Epithelial cell of proximal tubule (primary cell): ENCODE data around the gene AKAP6. TPM values are rescaled to one million over a fixed set of nuclear protein-coding genes. Genes with fewer than 3 reads are reported as not detected.

Experiments
- DNase-seq: peaks from one replicate; pipeline ENCODE4 v3.0.0-alpha.2; 2011; ENCODE audit warnings: low read depth
- H3K4me3 ChIP-seq: 2 replicates; pipeline ENCODE4 v1.5.1; 2011; ENCODE audit warnings: low read depth, mild to moderate bottlenecking, low read length
- total RNA-seq: library from RNA; depleted of rRNA; stranded (reverse); fragments of >200 nt; gene quantifications from 2 replicates; pipeline ENCODE4 v1.2.3, GENCODE V29; 2015
- TF ChIP-seq, protein P1 (sequence below): conservative IDR thresholded peaks from 2 replicates; pipeline ENCODE4 v1.5.1; 2012; ENCODE audit warnings: low read depth, mild to moderate bottlenecking, low read length

AKAP6 gene
- total RNA-seq, 1 donor from 2014 or later: 4.6 TPM

DNA sequence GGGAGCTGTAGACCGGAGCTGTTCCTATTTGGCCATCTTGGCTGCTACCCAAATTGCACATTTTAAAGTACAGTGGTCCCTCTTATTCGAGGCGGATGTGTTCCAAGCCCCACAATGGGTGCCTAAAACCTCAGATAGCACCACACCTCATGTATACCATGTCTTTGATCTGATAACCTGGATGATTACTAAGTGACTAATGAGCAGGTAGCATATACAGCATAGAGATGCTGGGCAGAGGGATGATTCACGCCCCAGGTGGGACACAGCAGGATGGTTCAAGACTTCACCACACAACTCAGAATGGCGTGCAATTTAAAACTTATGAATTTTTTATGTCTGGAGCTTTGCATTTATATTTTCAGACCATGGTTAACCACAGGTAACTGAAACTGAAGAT lies 255.0 kb downstream of the AKAP6 start:
- DNase-seq: no peak
- TF ChIP-seq, protein P1, sequence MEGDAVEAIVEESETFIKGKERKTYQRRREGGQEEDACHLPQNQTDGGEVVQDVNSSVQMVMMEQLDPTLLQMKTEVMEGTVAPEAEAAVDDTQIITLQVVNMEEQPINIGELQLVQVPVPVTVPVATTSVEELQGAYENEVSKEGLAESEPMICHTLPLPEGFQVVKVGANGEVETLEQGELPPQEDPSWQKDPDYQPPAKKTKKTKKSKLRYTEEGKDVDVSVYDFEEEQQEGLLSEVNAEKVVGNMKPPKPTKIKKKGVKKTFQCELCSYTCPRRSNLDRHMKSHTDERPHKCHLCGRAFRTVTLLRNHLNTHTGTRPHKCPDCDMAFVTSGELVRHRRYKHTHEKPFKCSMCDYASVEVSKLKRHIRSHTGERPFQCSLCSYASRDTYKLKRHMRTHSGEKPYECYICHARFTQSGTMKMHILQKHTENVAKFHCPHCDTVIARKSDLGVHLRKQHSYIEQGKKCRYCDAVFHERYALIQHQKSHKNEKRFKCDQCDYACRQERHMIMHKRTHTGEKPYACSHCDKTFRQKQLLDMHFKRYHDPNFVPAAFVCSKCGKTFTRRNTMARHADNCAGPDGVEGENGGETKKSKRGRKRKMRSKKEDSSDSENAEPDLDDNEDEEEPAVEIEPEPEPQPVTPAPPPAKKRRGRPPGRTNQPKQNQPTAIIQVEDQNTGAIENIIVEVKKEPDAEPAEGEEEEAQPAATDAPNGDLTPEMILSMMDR: no peak
- H3K4me3 ChIP-seq: no peak overlapping the region

GRCh38 chr14:32587461-32587860 lies 258.4 kb downstream of the AKAP6 start:
- DNase-seq: no peak
- TF ChIP-seq, protein P1: no peak
- no peak overlapping the region for H3K4me3 ChIP-seq

- no peak for DNase-seq
- no peak overlapping the region for H3K4me3 ChIP-seq
- TF ChIP-seq, protein P1: peak; percentile 86
These were observed 259.6 kb downstream of the AKAP6 start for GRCh38 chr14:32588448-32589320.

- TF ChIP-seq, protein P1: no peak
- H3K4me3 ChIP-seq: no peak overlapping the region
- no peak for DNase-seq
These were observed 261.1 kb downstream of the AKAP6 start for GRCh38 chr14:32590157-32590556.

GRCh38 chr14:32593290-32593942 lies 264.3 kb downstream of the AKAP6 start:
- DNase-seq: no peak
- TF ChIP-seq, protein P1: no peak
- no peak overlapping the region for H3K4me3 ChIP-seq

DNA sequence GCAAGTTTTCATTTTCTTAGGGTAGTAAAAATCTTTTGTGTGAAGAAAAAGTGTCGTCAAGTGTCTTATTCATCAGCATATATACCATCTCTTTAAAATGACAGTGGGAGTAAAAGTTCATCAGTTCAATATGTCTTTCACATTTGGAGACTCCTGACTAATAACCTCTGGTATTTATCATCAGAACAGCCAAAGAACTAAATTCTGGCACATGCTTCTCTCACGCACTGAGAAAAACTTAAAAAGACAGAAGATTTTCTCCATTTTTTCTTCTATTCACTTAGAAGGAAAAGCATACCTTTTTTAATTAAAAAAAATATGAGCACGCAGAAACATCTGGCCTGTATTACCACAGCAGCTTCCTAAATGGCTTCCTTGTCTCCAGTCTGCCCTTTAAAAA lies 265.7 kb downstream of the AKAP6 start:
- TF ChIP-seq, protein P1: no peak
- H3K4me3 ChIP-seq: no peak overlapping the region
- DNase-seq: no peak
